A549 (cell line): Measurements from ENCODE around the gene ZNF248. TPM values are rescaled to one million over a fixed set of nuclear protein-coding genes. Genes with fewer than 3 reads are reported as not detected.
A peak's percentile ranks its signal among the peaks of the same experiment; 100 is the strongest.

Experiments used
- ATAC-seq, 2 experiments: fragments of 200-7000 bp in 1 of 2; fragments of >200 bp in 1 of 2; cut with Nextera tagmentation in 1 of 2; cut with Tn5 transposase in 1 of 2; 3 replicates each; pipeline versions ENCODE4 v1.8.0 to v1.9.1; 2018 to 2020; ENCODE audit warnings: mild to moderate bottlenecking in 1 of 2, moderate library complexity in 1 of 2
- CTCF ChIA-PET: fragments of 300-600 bp; sonication (Branson Sonifier 250); formaldehyde crosslinking; extraction: SDS; loops from one replicate; lab custom pipeline; 2021; ENCODE audit warnings: antibody characterized with exemption, inconsistent platforms; lab: Yijun Ruan, JAX
- POLR2A ChIA-PET: fragments of 350-600 bp; formaldehyde crosslinking; extraction: SDS; loops from one replicate; lab custom pipeline; 2021; ENCODE audit warnings: antibody characterized with exemption, inconsistent platforms; lab: Yijun Ruan, JAX
- DNase-seq, 2 experiments: peaks; one replicate each; pipeline versions ENCODE4 v3.0.0 to v3.0.0-alpha.2; 2011 to 2016; ENCODE audit warnings: low read depth in 1 of 2, low spot score in 1 of 2
- FAIRE-seq: peaks from 2 replicates; lab custom pipeline; 2011; peaks lifted over from hg19 to GRCh38; lab: Jason Lieb, UNC
- H3K27ac ChIP-seq, 2 experiments: fragments of >200 bp; sonication (Bioruptor Twin); formaldehyde crosslinking; 3 replicates each; pipeline ENCODE4 v1.5.1; 2016 to 2017
- H3K4me1 ChIP-seq: fragments of >200 bp; sonication (Bioruptor Twin); formaldehyde crosslinking; 3 replicates; pipeline ENCODE4 v1.6.1; 2016
- H3K4me2 ChIP-seq: fragments of >200 bp; sonication (Bioruptor Twin); formaldehyde crosslinking; 3 replicates; pipeline ENCODE4 v1.6.1; 2016
- H3K4me3 ChIP-seq: fragments of >200 bp; sonication (Bioruptor Twin); formaldehyde crosslinking; 3 replicates; pipeline ENCODE4 v1.5.1; 2016
- H3K9me3 ChIP-seq: fragments of >200 bp; sonication (Bioruptor Twin); formaldehyde crosslinking; 3 replicates; pipeline ENCODE4 v1.6.1; 2016
- BHLHE40 ChIP-seq: IDR thresholded peaks from 2 replicates; pipeline ENCODE4 v1.6.1; 2012; ENCODE audit warnings: low read depth, low read length, inconsistent platforms
- CBX2 ChIP-seq: fragments of 200-600 bp; sonication (generic); IDR thresholded peaks from 2 replicates; pipeline ENCODE4 v1.6.1; 2016; ENCODE audit warnings: low read depth, mild to moderate bottlenecking, borderline replicate concordance
- CEBPB ChIP-seq, 2 experiments: fragments of >200 bp in 1 of 2; sonication (Bioruptor Twin) in 1 of 2; formaldehyde crosslinking in 1 of 2; IDR thresholded peaks; 2 replicates each; pipeline ENCODE4 v1.6.1; 2012 to 2016
- CHD4 ChIP-seq: fragments of 200-600 bp; sonication (generic); IDR thresholded peaks from 2 replicates; pipeline ENCODE4 v1.6.1; 2016; ENCODE audit warnings: antibody characterized with exemption, mild to moderate bottlenecking, borderline replicate concordance
- CTCF ChIP-seq: fragments of >200 bp; sonication (Bioruptor Twin); formaldehyde crosslinking; IDR thresholded peaks from 3 replicates; pipeline ENCODE4 v1.5.1; 2016
- EHF ChIP-seq: fragments of 250-450 bp; sonication (Bioruptor Pico); IDR thresholded peaks from 2 replicates; pipeline ENCODE4 v1.5.0; 2020; ENCODE audit warnings: mild to moderate bottlenecking
- EP300 ChIP-seq, 2 experiments: fragments of >200 bp; sonication (Bioruptor Twin); formaldehyde crosslinking; IDR thresholded peaks; 2 replicates in 1 of 2; 3 replicates in 1 of 2; pipeline ENCODE4 v1.6.1; 2016 to 2017
- ESRRA ChIP-seq: fragments of 150-350 bp; IDR thresholded peaks from 2 replicates; pipeline ENCODE4 v1.6.1; 2014; ENCODE audit warnings: mild to moderate bottlenecking, low read length, borderline replicate concordance
- GATA3 ChIP-seq: IDR thresholded peaks from 2 replicates; pipeline ENCODE4 v1.6.1; 2012; ENCODE audit warnings: borderline replicate concordance
- HDAC2 ChIP-seq: fragments of 200-600 bp; sonication (generic); IDR thresholded peaks from 2 replicates; pipeline ENCODE4 v1.6.1; 2016
- HEYL ChIP-seq: fragments of 250-450 bp; sonication (Bioruptor Pico); IDR thresholded peaks from 2 replicates; pipeline ENCODE4 v1.8.0; 2021; ENCODE audit warnings: mild to moderate bottlenecking, moderate library complexity
- HMGXB4 ChIP-seq: fragments of 250-450 bp; sonication (Bioruptor Pico); IDR thresholded peaks from 2 replicates; pipeline ENCODE4 v1.5.0; 2021; ENCODE audit warnings: mild to moderate bottlenecking, moderate library complexity, borderline replicate concordance
- HOXB13 ChIP-seq: fragments of 250-450 bp; sonication (Bioruptor Pico); IDR thresholded peaks from 2 replicates; pipeline ENCODE4 v1.5.0; 2020; ENCODE audit warnings: low read depth, mild to moderate bottlenecking, moderate library complexity
- JUNB ChIP-seq: fragments of >200 bp; sonication (Bioruptor Twin); formaldehyde crosslinking; IDR thresholded peaks from 2 replicates; pipeline ENCODE4 v1.6.1; 2016
- KDM1A ChIP-seq: fragments of 200-600 bp; sonication (generic); IDR thresholded peaks from 2 replicates; pipeline ENCODE4 v1.6.1; 2016; ENCODE audit warnings: low read depth, mild to moderate bottlenecking
- KDM5A ChIP-seq: fragments of 200-600 bp; sonication (generic); IDR thresholded peaks from 2 replicates; pipeline ENCODE4 v1.6.1; 2016; ENCODE audit warnings: antibody characterized with exemption, mild to moderate bottlenecking
- MAFK ChIP-seq: fragments of 450-650 bp; IDR thresholded peaks from 2 replicates; pipeline ENCODE4 v1.6.1; 2014; ENCODE audit not compliant: partially characterized antibody
- MAZ ChIP-seq: fragments of 150-350 bp; IDR thresholded peaks from 2 replicates; pipeline ENCODE4 v1.6.1; 2014; ENCODE audit warnings: antibody characterized with exemption, low read depth, low read length, borderline replicate concordance
- MYC ChIP-seq: IDR thresholded peaks from 2 replicates; pipeline ENCODE4 v1.6.1; 2012; ENCODE audit warnings: mild to moderate bottlenecking, inconsistent platforms, low read length, improper control_type of control experiment, borderline replicate concordance
- NFE2L2 ChIP-seq: fragments of 150-350 bp; conservative IDR thresholded peaks from 2 replicates; pipeline ENCODE4 v1.6.1; 2014; ENCODE audit warnings: low read length
- NPAS2 ChIP-seq: fragments of 250-450 bp; sonication (Bioruptor Pico); IDR thresholded peaks from 2 replicates; pipeline ENCODE4 v1.8.0; 2022; ENCODE audit warnings: mild to moderate bottlenecking, moderate library complexity, borderline replicate concordance
- PHF8 ChIP-seq: fragments of 200-600 bp; sonication (generic); IDR thresholded peaks from 2 replicates; pipeline ENCODE4 v1.6.1; 2016; ENCODE audit warnings: low read depth, mild to moderate bottlenecking, antibody characterized with exemption, moderate library complexity, borderline replicate concordance
- POLR2AphosphoS2 ChIP-seq: conservative IDR thresholded peaks from 2 replicates; pipeline ENCODE4 v1.6.1; 2012; ENCODE audit warnings: low read length, improper control_type of control experiment, inconsistent platforms
- RAD21 ChIP-seq, 2 experiments: fragments of >200 bp in 1 of 2; sonication (Bioruptor Twin) in 1 of 2; formaldehyde crosslinking in 1 of 2; IDR thresholded peaks in 1 of 2; conservative IDR thresholded peaks in 1 of 2; 2 replicates in 1 of 2; 3 replicates in 1 of 2; pipeline ENCODE4 v1.6.1; 2012 to 2018; ENCODE audit warnings: inconsistent platforms in 1 of 2
- RNF2 ChIP-seq: fragments of 200-600 bp; sonication (generic); IDR thresholded peaks from 2 replicates; pipeline ENCODE4 v1.6.1; 2016; ENCODE audit warnings: low read depth, mild to moderate bottlenecking, antibody characterized with exemption, moderate library complexity, borderline replicate concordance
- SMC3 ChIP-seq: fragments of >200 bp; sonication (Bioruptor Twin); formaldehyde crosslinking; IDR thresholded peaks from 3 replicates; pipeline ENCODE4 v1.6.1; 2018; ENCODE audit warnings: inconsistent platforms
- SREBF2 ChIP-seq: fragments of 450-650 bp; IDR thresholded peaks from 2 replicates; pipeline ENCODE4 v1.6.1; 2014; ENCODE audit warnings: mild to moderate bottlenecking, moderate library complexity
- TP53 ChIP-seq: fragments of 250-450 bp; sonication (Bioruptor Pico); IDR thresholded peaks from 2 replicates; pipeline ENCODE4 v1.5.0; 2021; ENCODE audit warnings: mild to moderate bottlenecking, moderate library complexity
- ZC3H11A ChIP-seq: fragments of 450-650 bp; IDR thresholded peaks from 2 replicates; pipeline ENCODE4 v1.6.1; 2014; ENCODE audit warnings: antibody characterized with exemption, mild to moderate bottlenecking
- ZFP36 ChIP-seq: fragments of 450-650 bp; IDR thresholded peaks from 2 replicates; pipeline ENCODE4 v1.6.1; 2014; ENCODE audit warnings: borderline replicate concordance; ENCODE audit not compliant: partially characterized antibody
- WGBS: methylation state at CpG from one replicate; pipeline ENCODE4 v1.1.6; 2017; ENCODE audit errors: missing lambda C conversion rate; 5-methylcytosine and 5-hydroxymethylcytosine counted together
- polyA plus RNA-seq, 4 experiments: library from polyadenylated mRNA; depleted of rRNA in 3 of 4; stranded (reverse); fragments of >200 nt; fragmentation: RNase III in 1 of 4; extraction: RNeasy Plus Mini Kit Qiagen cat#74134 plus additional on column Dnase treatment in 1 of 4; gene quantifications; 2 replicates in 3 of 4; 3 replicates in 1 of 4; pipeline ENCODE4 v1.2.3, GENCODE V29; 2011 to 2017
- TF ChIP-seq, protein P1 (sequence below): IDR thresholded peaks from 2 replicates; pipeline ENCODE4 v1.6.1; 2012; ENCODE audit warnings: low read depth, borderline replicate concordance

The ZNF248 gene
- polyA plus RNA-seq, 2 of the 4 experiments (the other 2 are of a cell fraction), result 7.1 to 13.6 TPM

GRCh38 chr10:37784678-37785077, 72.7 kb downstream of the ZNF248 start:
- no peak for FAIRE-seq
- Histone ChIP-seq H3K4me1 (no peaks in the 10 kb centered on the region), H3K4me3 (no peak overlapping the region), H3K4me2 (no peak overlapping the region), H3K27ac (no peak overlapping the region), H3K9me3 (peaks cover 32% of the 10 kb centered on the region)
- no peak for DNase-seq
- TF ChIP-seq NFE2L2 (no peak), JUNB (no peak), EHF (CRISPR knock-in tag) (no peak), MAFK (peak; percentile 90)
- CTCF ChIA-PET, result no interaction called here
- WGBS, result 46% methylated on average over 4 of the region's 4 CpGs
- POLR2A ChIA-PET, result no interaction called here
- no peak for ATAC-seq

GRCh38 chr10:37780536-37780935, 76.9 kb downstream of the ZNF248 start:
- H3K4me3 ChIP-seq, result no peak overlapping the region
- no peak overlapping the region for H3K27ac ChIP-seq
- no peak overlapping the region for H3K4me2 ChIP-seq
- ChIA-PET CTCF (no interaction called here), POLR2A (no interaction called here)
- 69% methylated on average over 21 of the region's 32 CpGs for WGBS
- DNase-seq (no peak), FAIRE-seq (no peak), ATAC-seq (no peak)
- no peaks in the 10 kb centered on the region for H3K4me1 ChIP-seq
- no peak for TF ChIP-seq HEYL (CRISPR knock-in tag)
- TF ChIP-seq KDM5A, result no peak
- no peak for TF ChIP-seq MAZ
- no peak for TF ChIP-seq MYC
- TF ChIP-seq SREBF2, result no peak
- no peak for TF ChIP-seq BHLHE40
- TF ChIP-seq HDAC2, result no peak
- TF ChIP-seq NPAS2, result no peak
- TF ChIP-seq RAD21 (conservative IDR thresholded peaks at IDR 0.05 in 1 of 2, IDR thresholded peaks at IDR 0.05 in 1 of 2), result no peak
- no peak for TF ChIP-seq TP53 (CRISPR knock-in tag)
- no peak for TF ChIP-seq EP300 (IDR thresholded peaks at IDR 0.05)
- TF ChIP-seq POLR2AphosphoS2, result no peak
- TF ChIP-seq HMGXB4 (CRISPR knock-in tag), result no peak
- TF ChIP-seq HOXB13 (CRISPR knock-in tag), result no peak
- TF ChIP-seq RNF2, result no peak
- TF ChIP-seq ZC3H11A, result no peak
- no peak for TF ChIP-seq CTCF
- no peak for TF ChIP-seq SMC3
- TF ChIP-seq KDM1A, result no peak
- H3K9me3 ChIP-seq, result peaks cover 19% of the 10 kb centered on the region

GRCh38 chr10:37777056-37777455, 80.4 kb downstream of the ZNF248 start:
- peaks cover 11% of the 10 kb centered on the region for H3K9me3 ChIP-seq
- H3K4me3 ChIP-seq, result no peak overlapping the region
- H3K27ac ChIP-seq, result no peak overlapping the region
- 47% methylated on average over 6 of the region's 6 CpGs for WGBS
- DNase-seq, result no peak
- no peaks in the 10 kb centered on the region for H3K4me1 ChIP-seq
- H3K4me2 ChIP-seq, result no peak overlapping the region
- POLR2A ChIA-PET, result no interaction called here
- no peak for FAIRE-seq
- no peak for ATAC-seq
- CTCF ChIA-PET, result interaction anchor here (0.6 kb wide), 1 partner anchor 12 kb away, joined by 4 read pairs; no protein-coding TSS in a partner anchor
- TF ChIP-seq NFE2L2, result no peak
- no peak for TF ChIP-seq CHD4
- no peak for TF ChIP-seq ZC3H11A
- TF ChIP-seq CEBPB (IDR thresholded peaks at IDR 0.05), result no peak
- TF ChIP-seq MYC, result no peak
- no peak for TF ChIP-seq EP300 (IDR thresholded peaks at IDR 0.05)
- TF ChIP-seq ZFP36, result no peak
- no peak for TF ChIP-seq ESRRA
- TF ChIP-seq, protein P1, sequence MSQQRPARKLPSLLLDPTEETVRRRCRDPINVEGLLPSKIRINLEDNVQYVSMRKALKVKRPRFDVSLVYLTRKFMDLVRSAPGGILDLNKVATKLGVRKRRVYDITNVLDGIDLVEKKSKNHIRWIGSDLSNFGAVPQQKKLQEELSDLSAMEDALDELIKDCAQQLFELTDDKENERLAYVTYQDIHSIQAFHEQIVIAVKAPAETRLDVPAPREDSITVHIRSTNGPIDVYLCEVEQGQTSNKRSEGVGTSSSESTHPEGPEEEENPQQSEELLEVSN, result no peak
- TF ChIP-seq CBX2, result no peak
- no peak for TF ChIP-seq PHF8
- no peak for TF ChIP-seq GATA3
- TF ChIP-seq KDM1A, result no peak
- TF ChIP-seq HMGXB4 (CRISPR knock-in tag), result no peak
